ENCODE measurements around the gene TMEM39B.

Gene TMEM39B

DNA sequence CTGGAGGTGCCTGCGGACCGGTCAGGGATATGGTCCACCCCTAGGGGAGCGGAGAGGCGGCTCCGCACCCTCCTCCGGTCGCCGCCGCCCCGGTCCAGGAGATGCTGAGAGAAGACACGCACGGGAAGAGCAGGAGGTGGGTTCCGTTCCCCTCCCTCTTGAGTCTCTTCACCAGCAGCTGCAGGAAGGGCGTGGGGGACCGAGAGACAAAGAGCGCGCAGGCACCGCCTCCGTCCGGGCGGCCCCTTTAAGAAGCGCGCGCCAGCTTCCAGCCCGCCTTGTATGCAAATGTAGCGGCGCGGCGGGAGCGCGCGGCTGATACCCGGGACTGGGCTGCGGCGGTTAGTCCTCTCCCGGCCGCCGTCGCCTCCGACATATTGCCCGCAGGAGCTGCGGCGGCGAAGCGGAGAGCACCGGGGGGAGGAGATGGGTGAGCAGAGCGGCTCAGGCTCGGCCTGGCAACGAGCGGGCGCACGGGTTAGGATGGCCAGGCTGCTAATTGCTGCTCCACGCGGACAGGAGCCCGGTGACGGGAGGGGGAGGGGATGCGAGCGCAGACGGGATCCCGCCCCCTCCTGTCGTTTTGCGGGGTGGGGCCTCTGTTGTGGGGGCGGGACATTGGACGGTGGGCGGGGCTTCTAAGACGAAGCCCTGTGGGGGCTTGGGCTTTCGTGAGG lies at the start of gene TMEM39B:
Gene TMEM39B (plus strand): TSS at position 318 of the 677 bp plus-strand sequence. CDS start 109 bp downstream, at position 427.
- DNase-seq (ENCODE audit: low read depth, low spot score): peak; percentile 98
- no peak for TF ChIP-seq YY1 (IDR thresholded peaks at IDR 0.05; ENCODE audit: insufficient read depth, insufficient read length)
- Histone ChIP-seq H3K9ac (ENCODE audit: insufficient read length, low read depth) (peak within 1 kb of the TSS; percentile 99), H3K27me3 (ENCODE audit: insufficient read depth, insufficient read length) (no peaks in the 10 kb centered on the region), H3K4me1 (ENCODE audit: insufficient read depth, insufficient read length) (peaks cover 12% of the 10 kb centered on the region), H3K9me3 (ENCODE audit: insufficient read depth, low read length) (no peaks in the 10 kb centered on the region), H3K36me3 (ENCODE audit: insufficient read depth, insufficient read length, low read length) (peaks cover 40% of the 10 kb centered on the region), H3K4me3 (ENCODE audit: insufficient read length, low read depth) (peak within 1 kb of the TSS; percentile 95)

DNA sequence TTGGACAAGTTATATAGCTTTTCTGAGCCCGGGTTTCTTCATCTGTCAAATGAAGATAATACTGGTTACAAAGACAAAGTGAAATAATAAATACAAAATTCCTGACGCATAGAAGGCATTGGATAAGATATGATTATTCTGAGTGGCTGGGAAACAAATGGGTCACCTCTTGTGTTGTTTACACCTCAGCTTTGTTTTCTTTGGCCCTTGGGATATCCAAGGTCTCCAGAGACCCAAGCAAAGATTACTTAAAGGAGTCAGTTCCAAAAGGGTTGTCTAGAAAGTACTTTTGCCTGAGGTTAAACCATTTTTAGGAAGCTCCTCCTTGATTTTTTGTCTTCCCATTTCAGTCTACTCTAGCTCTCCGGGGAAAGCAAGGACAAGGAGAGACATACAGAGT lies 49.4 kb upstream of the TMEM39B start:
- H3K4me3 ChIP-seq (ENCODE audit: insufficient read length, low read depth): no peak overlapping the region
- peaks cover 6% of the 10 kb centered on the region for H3K4me1 ChIP-seq (ENCODE audit: insufficient read depth, insufficient read length)
- peaks cover 90% of the 10 kb centered on the region for H3K36me3 ChIP-seq (ENCODE audit: insufficient read depth, insufficient read length, low read length)
- DNase-seq (ENCODE audit: low read depth, low spot score): no peak
- no peaks in the 10 kb centered on the region for H3K9me3 ChIP-seq (ENCODE audit: insufficient read depth, low read length)
- H3K9ac ChIP-seq (ENCODE audit: insufficient read length, low read depth): no peak overlapping the region
- TF ChIP-seq SUZ12 (IDR thresholded peaks at IDR 0.05; ENCODE audit: extremely low read depth, insufficient read depth, insufficient read length) (no peak), YY1 (IDR thresholded peaks at IDR 0.05; ENCODE audit: insufficient read depth, insufficient read length) (no peak), ZNF274 (IDR thresholded peaks at IDR 0.05; ENCODE audit: low read depth, low read length) (no peak)
- H3K27me3 ChIP-seq (ENCODE audit: insufficient read depth, insufficient read length): no peaks in the 10 kb centered on the region

DNA sequence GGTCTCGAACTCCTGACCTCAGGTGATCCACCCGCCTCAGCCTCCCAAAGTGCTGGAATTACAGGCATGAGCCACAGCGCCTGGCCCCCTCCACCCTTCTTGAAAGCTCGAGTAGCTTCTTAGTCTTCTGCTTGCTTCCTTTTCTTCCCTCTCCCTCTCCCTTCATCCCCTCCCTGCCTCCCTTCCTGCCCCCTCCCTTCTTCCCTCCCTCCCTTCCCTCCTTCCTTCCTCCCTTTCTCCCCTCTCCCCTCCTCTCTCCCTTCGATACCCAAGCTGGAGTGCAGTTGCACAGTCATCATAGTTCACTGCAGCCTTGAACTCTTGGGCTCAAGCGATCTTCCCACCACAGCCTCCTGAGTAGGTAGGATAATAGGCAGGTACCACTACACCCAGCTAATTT lies 47.2 kb upstream of the TMEM39B start:
- Histone ChIP-seq H3K9me3 (ENCODE audit: insufficient read depth, low read length) (no peaks in the 10 kb centered on the region), H3K36me3 (ENCODE audit: insufficient read depth, insufficient read length, low read length) (peaks cover 84% of the 10 kb centered on the region), H3K4me3 (ENCODE audit: insufficient read length, low read depth) (no peak overlapping the region), H3K9ac (ENCODE audit: insufficient read length, low read depth) (no peak overlapping the region), H3K27me3 (ENCODE audit: insufficient read depth, insufficient read length) (no peaks in the 10 kb centered on the region), H3K4me1 (ENCODE audit: insufficient read depth, insufficient read length) (peaks cover 2% of the 10 kb centered on the region)
- no peak for TF ChIP-seq SUZ12 (IDR thresholded peaks at IDR 0.05; ENCODE audit: extremely low read depth, insufficient read depth, insufficient read length)
- TF ChIP-seq ZNF274 (IDR thresholded peaks at IDR 0.05; ENCODE audit: low read depth, low read length): no peak
- no peak for TF ChIP-seq YY1 (IDR thresholded peaks at IDR 0.05; ENCODE audit: insufficient read depth, insufficient read length)
- no peak for DNase-seq (ENCODE audit: low read depth, low spot score)

GRCh38 chr1:32028746-32029145 lies 44.0 kb upstream of the TMEM39B start:
- no peak for DNase-seq (ENCODE audit: low read depth, low spot score)
- peaks cover 84% of the 10 kb centered on the region for H3K36me3 ChIP-seq (ENCODE audit: insufficient read depth, insufficient read length, low read length)
- no peak overlapping the region for H3K4me3 ChIP-seq (ENCODE audit: insufficient read length, low read depth)
- H3K9ac ChIP-seq (ENCODE audit: insufficient read length, low read depth): no peak overlapping the region
- TF ChIP-seq SUZ12 (IDR thresholded peaks at IDR 0.05; ENCODE audit: extremely low read depth, insufficient read depth, insufficient read length) (no peak), ZNF274 (IDR thresholded peaks at IDR 0.05; ENCODE audit: low read depth, low read length) (no peak), YY1 (IDR thresholded peaks at IDR 0.05; ENCODE audit: insufficient read depth, insufficient read length) (no peak)
- no peaks in the 10 kb centered on the region for H3K9me3 ChIP-seq (ENCODE audit: insufficient read depth, low read length)
- peaks cover 2% of the 10 kb centered on the region for H3K4me1 ChIP-seq (ENCODE audit: insufficient read depth, insufficient read length)
- no peaks in the 10 kb centered on the region for H3K27me3 ChIP-seq (ENCODE audit: insufficient read depth, insufficient read length)

DNA sequence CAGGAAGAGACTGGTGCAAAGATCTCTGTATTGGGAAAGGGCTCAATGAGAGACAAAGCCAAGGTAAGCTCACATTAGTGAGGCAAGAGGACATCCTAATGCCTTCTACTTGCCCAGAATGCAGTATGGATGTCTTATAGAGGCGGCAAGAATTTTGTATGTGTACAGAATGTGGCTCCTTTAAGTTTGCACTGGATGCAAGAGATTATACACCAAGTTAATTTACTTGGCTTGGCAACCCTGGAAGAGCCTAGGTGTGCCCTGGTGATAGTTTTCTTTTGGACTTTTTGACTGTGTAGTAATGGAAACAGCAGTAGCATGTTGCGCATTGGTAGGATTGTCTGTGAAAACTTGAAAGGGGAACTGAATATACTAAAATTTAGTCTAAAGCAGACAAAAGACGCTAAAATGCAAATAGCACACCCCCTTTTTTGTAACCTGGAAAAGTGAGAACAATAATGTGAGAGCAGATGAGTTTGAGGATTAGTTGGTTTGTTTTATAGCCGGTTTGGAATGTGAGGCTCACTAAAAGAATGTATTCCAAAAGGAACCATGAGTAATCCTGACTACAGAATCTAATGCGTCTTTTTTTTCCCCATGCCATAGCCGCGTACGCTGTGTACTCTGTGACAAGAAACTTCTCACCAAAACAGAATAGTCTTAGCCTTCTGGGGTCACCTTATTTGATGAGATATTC lies 41.0 kb upstream of the TMEM39B start:
- TF ChIP-seq SUZ12 (IDR thresholded peaks at IDR 0.05; ENCODE audit: extremely low read depth, insufficient read depth, insufficient read length) (no peak), ZNF274 (IDR thresholded peaks at IDR 0.05; ENCODE audit: low read depth, low read length) (no peak), YY1 (IDR thresholded peaks at IDR 0.05; ENCODE audit: insufficient read depth, insufficient read length) (no peak)
- Histone ChIP-seq H3K4me1 (ENCODE audit: insufficient read depth, insufficient read length) (no peaks in the 10 kb centered on the region), H3K4me3 (ENCODE audit: insufficient read length, low read depth) (no peak overlapping the region), H3K27me3 (ENCODE audit: insufficient read depth, insufficient read length) (no peaks in the 10 kb centered on the region), H3K9ac (ENCODE audit: insufficient read length, low read depth) (no peak overlapping the region), H3K36me3 (ENCODE audit: insufficient read depth, insufficient read length, low read length) (peaks cover 82% of the 10 kb centered on the region), H3K9me3 (ENCODE audit: insufficient read depth, low read length) (no peaks in the 10 kb centered on the region)
- DNase-seq (ENCODE audit: low read depth, low spot score): no peak

GRCh38 chr1:32032275-32032615 lies 40.5 kb upstream of the TMEM39B start:
- no peak for DNase-seq (ENCODE audit: low read depth, low spot score)
- H3K36me3 ChIP-seq (ENCODE audit: insufficient read depth, insufficient read length, low read length): peaks cover 84% of the 10 kb centered on the region
- H3K9me3 ChIP-seq (ENCODE audit: insufficient read depth, low read length): no peaks in the 10 kb centered on the region
- no peaks in the 10 kb centered on the region for H3K27me3 ChIP-seq (ENCODE audit: insufficient read depth, insufficient read length)
- H3K4me1 ChIP-seq (ENCODE audit: insufficient read depth, insufficient read length): no peaks in the 10 kb centered on the region
- H3K4me3 ChIP-seq (ENCODE audit: insufficient read length, low read depth): no peak overlapping the region
- TF ChIP-seq ZNF274 (IDR thresholded peaks at IDR 0.05; ENCODE audit: low read depth, low read length) (no peak), YY1 (IDR thresholded peaks at IDR 0.05; ENCODE audit: insufficient read depth, insufficient read length) (no peak)
- H3K9ac ChIP-seq (ENCODE audit: insufficient read length, low read depth): no peak overlapping the region

DNA sequence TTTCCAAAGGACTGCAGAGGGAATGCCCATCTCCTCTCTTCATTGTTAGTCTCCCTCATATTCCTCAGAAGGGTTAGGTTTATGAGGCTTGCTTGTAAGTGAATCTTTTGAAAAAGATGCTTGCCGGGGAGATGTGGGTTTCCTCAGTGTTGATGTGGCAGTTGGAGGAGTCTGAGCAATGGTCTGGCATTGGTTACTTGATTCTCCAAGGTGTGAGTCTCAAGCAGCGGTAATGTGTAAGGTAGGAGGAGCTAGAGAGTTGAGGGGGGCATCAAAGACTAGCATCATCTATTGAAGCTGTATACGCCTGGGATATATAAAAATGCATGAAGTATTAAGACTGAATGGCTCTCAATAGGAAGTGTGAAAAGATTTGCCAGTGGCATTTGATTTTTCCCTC lies 37.6 kb upstream of the TMEM39B start:
- Histone ChIP-seq H3K27me3 (ENCODE audit: insufficient read depth, insufficient read length) (no peaks in the 10 kb centered on the region), H3K9ac (ENCODE audit: insufficient read length, low read depth) (no peak overlapping the region), H3K4me3 (ENCODE audit: insufficient read length, low read depth) (no peak overlapping the region), H3K9me3 (ENCODE audit: insufficient read depth, low read length) (no peaks in the 10 kb centered on the region), H3K4me1 (ENCODE audit: insufficient read depth, insufficient read length) (no peaks in the 10 kb centered on the region), H3K36me3 (ENCODE audit: insufficient read depth, insufficient read length, low read length) (peaks cover 93% of the 10 kb centered on the region)
- DNase-seq (ENCODE audit: low read depth, low spot score): no peak
- no peak for TF ChIP-seq ZNF274 (IDR thresholded peaks at IDR 0.05; ENCODE audit: low read depth, low read length)
- no peak for TF ChIP-seq SUZ12 (IDR thresholded peaks at IDR 0.05; ENCODE audit: extremely low read depth, insufficient read depth, insufficient read length)
- no peak for TF ChIP-seq YY1 (IDR thresholded peaks at IDR 0.05; ENCODE audit: insufficient read depth, insufficient read length)

Data from NT2/D1 (cell line).